Activated naive CD4-positive, alpha-beta T cell treated with anti-CD3 and anti-CD28 coated beads, Interleukin-2, amount 10 ng/mL, durations not matched to agents 7 days and 5 days (primary cell): ENCODE measurements around the gene CEACAM8.

Source experiments
- CTCF ChIA-PET: fragments of 350-600 bp; sonication (Branson Sonifier 250); formaldehyde crosslinking; loops from one replicate; lab custom pipeline; 2021; ENCODE audit warnings: antibody characterized with exemption; lab: Charles Lee
- DNase-seq: peaks from one replicate; pipeline ENCODE4 v3.0.0-alpha.2; 2020
- H3K27ac Mint-ChIP-seq: one replicate; pipeline ENCODE4 v1.8.0; 2021; ENCODE audit warnings: mild to moderate bottlenecking, moderate library complexity, mixed read lengths
- H3K27me3 Mint-ChIP-seq: one replicate; pipeline ENCODE4 v1.8.0; 2021; ENCODE audit warnings: mild to moderate bottlenecking, mixed read lengths
- H3K36me3 Mint-ChIP-seq: one replicate; pipeline ENCODE4 v1.8.0; 2021; ENCODE audit warnings: mixed read lengths
- H3K4me1 Mint-ChIP-seq: one replicate; pipeline ENCODE4 v1.8.0; 2021; ENCODE audit warnings: mixed read lengths
- H3K4me3 Mint-ChIP-seq: one replicate; pipeline ENCODE4 v1.8.0; 2021; ENCODE audit warnings: mild to moderate bottlenecking, moderate library complexity, mixed read lengths
- H3K9me3 Mint-ChIP-seq: one replicate; pipeline ENCODE4 v1.8.0; 2021; ENCODE audit warnings: mixed read lengths

The CEACAM8 gene

GRCh38 chr19:42601811-42602443 lies 7.2 kb upstream of the CEACAM8 start:
- H3K9me3 Mint-ChIP-seq = no peaks in the 10 kb centered on the region
- no peak overlapping the region for H3K4me3 Mint-ChIP-seq
- DNase-seq = peak; percentile 68
- CTCF ChIA-PET = interaction anchor here (0.6 kb wide), 1 partner anchor 90 kb away, joined by 5 read pairs; no protein-coding TSS in a partner anchor
- no peaks in the 10 kb centered on the region for H3K4me1 Mint-ChIP-seq
- H3K27ac Mint-ChIP-seq = no peak overlapping the region
- H3K27me3 Mint-ChIP-seq = peaks cover 24% of the 10 kb centered on the region
- no peaks in the 10 kb centered on the region for H3K36me3 Mint-ChIP-seq

DNA sequence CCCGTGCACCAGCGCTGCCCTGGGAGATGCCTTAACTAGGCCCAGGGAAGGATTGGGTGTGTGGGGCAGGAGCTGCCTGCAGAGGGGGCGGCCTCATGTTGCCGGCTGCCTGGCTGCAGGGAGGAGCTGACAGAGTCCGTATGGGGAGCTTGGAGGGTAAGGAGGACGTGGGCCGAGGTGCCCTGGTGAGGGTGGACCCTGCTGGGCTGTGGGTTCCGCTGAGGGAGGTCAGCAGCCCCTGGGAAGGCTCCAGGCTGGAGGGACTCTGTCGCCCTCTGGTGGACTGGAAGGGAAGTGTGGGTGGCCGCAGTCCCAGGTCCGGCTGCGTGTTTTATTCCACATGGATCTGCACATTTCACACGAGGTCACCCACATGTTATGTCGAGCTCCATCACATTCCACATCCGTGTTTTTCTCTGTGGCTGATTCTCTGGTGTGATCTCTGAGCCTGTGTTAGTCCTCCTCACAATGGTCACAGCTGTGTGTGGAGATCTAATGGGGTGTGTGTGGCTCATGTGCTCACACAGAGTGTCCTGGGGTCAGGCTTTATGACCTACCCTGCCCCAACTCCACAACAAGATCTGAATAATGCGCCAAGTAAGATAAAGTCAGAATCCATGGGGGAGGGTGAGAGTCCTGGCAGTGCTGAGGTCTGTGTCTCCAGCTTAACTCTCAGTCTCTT lies 1.8 kb upstream of the CEACAM8 start:
- CTCF ChIA-PET = interaction anchor here (0.7 to 2.8 kb wide), 16 partner anchors 10 to 158 kb away, joined by 3 to 16 read pairs (median 6); partner anchors contain the start of genes CEACAM1 and CXCL17
- Mint-ChIP-seq H3K9me3 (no peaks in the 10 kb centered on the region), H3K27ac (no peak overlapping the region), H3K4me3 (no peak overlapping the region), H3K36me3 (no peaks in the 10 kb centered on the region), H3K4me1 (no peaks in the 10 kb centered on the region), H3K27me3 (peaks cover 20% of the 10 kb centered on the region)
- peak; percentile 52 for DNase-seq

DNA sequence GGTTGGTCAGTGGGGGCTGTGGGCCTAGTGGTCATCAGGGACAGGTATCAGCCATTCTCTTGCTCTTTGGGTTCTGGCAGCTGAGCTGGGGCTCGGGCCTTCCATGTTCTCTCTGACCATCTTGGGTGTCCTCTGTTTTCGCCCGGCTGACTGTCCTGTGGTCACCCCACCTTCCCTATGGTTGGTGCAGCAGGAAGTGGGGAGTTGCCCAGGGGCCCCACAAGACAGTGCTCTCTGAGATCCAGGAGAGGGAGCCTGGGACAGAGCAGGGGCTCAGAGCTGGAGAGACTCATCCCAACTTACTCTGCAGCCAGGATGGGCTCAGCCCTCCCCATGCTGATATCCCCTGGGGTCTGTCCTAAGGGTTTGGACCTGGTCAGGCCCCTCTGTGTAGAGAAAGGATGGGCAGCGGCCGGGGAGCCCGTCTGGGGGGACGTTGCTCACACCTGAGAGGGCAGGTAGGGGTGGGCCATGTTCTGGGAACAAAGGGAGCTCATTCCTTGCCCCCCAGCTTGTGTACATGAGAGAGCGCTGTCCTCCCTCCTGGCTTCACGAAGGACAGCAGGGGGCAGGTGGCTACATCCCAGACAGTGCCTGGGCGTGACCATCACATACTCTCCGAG lies 937 bp upstream of the CEACAM8 start:
- no peak overlapping the region for H3K27ac Mint-ChIP-seq
- DNase-seq = no peak
- CTCF ChIA-PET = interaction anchor here (1.1 to 2.8 kb wide), 11 partner anchors 13 to 157 kb away, joined by 3 to 16 read pairs (median 10); partner anchors contain the start of gene CEACAM1
- no peaks in the 10 kb centered on the region for H3K36me3 Mint-ChIP-seq
- no peak overlapping the region for H3K4me3 Mint-ChIP-seq
- no peaks in the 10 kb centered on the region for H3K9me3 Mint-ChIP-seq
- peaks cover 20% of the 10 kb centered on the region for H3K27me3 Mint-ChIP-seq
- H3K4me1 Mint-ChIP-seq = no peaks in the 10 kb centered on the region

- Mint-ChIP-seq H3K9me3 (no peaks in the 10 kb centered on the region), H3K27me3 (peaks cover 4% of the 10 kb centered on the region), H3K4me3 (no peak overlapping the region), H3K4me1 (no peaks in the 10 kb centered on the region), H3K36me3 (no peaks in the 10 kb centered on the region), H3K27ac (no peak overlapping the region)
- CTCF ChIA-PET = interaction anchor here (1.5 kb wide), 1 partner anchor 23 kb away, joined by 3 read pairs; no protein-coding TSS in a partner anchor
- DNase-seq = no peak
Measured at GRCh38 chr19:42589792-42590191, 4.9 kb downstream of the CEACAM8 start.

DNA sequence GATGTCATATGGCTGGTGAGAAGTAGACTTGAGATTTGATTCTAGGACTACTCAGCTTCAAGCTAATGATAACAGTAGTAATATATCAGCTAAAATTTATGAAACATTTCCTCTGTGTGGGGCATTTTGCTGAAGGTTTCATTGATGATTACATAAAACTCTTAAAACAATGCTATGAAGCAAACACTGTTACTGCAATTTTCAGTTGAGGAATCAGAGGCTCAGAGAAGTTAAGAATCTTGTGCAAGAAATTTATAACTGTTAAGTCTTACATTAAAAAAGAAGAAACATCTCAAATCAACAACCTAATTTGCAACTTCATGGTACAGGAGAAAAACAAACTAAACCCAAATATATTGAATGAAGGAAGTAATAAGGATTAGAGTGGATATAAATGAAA lies 10.3 kb downstream of the CEACAM8 start:
- Mint-ChIP-seq H3K4me3 (no peak overlapping the region), H3K9me3 (no peaks in the 10 kb centered on the region), H3K4me1 (no peaks in the 10 kb centered on the region), H3K27ac (no peak overlapping the region), H3K27me3 (no peaks in the 10 kb centered on the region), H3K36me3 (no peaks in the 10 kb centered on the region)
- DNase-seq = no peak
- CTCF ChIA-PET = interaction anchor here (1.9 kb wide), 1 partner anchor 22 kb away, joined by 4 read pairs; no protein-coding TSS in a partner anchor

DNA sequence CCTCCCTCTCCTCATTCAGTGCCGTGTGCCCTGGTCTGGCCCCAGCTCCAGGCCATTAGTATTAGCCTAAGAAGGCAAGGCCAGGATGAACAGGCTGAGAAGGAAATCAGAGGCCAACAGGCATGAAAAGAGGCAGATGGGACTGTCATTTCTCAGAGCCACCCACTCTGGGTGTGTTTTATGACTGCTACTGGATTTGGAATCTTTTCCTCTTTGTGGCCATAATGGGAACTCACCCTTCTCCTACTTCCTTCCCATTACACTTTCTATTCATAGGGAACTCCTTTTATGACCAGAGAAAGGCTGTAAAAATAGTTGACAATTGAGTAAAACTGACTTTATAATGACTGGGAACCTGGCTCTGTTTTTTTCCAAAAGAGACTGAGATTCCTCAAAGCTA lies 17.7 kb downstream of the CEACAM8 start:
- Mint-ChIP-seq H3K4me1 (no peaks in the 10 kb centered on the region), H3K27ac (no peak overlapping the region), H3K4me3 (no peak overlapping the region), H3K9me3 (no peaks in the 10 kb centered on the region), H3K27me3 (peaks cover 9% of the 10 kb centered on the region), H3K36me3 (no peaks in the 10 kb centered on the region)
- CTCF ChIA-PET = interaction anchor here (1.2 kb wide), 1 partner anchor 10 kb away, joined by 5 read pairs; no protein-coding TSS in a partner anchor
- no peak for DNase-seq

GRCh38 chr19:42576241-42576640 lies 18.5 kb downstream of the CEACAM8 start:
- H3K36me3 Mint-ChIP-seq = no peaks in the 10 kb centered on the region
- CTCF ChIA-PET = interaction anchor here (1.2 kb wide), 1 partner anchor 9 kb away, joined by 5 read pairs; no protein-coding TSS in a partner anchor
- H3K27me3 Mint-ChIP-seq = peaks cover 9% of the 10 kb centered on the region
- DNase-seq = no peak
- H3K27ac Mint-ChIP-seq = no peak overlapping the region
- H3K9me3 Mint-ChIP-seq = no peaks in the 10 kb centered on the region
- no peak overlapping the region for H3K4me3 Mint-ChIP-seq
- H3K4me1 Mint-ChIP-seq = no peaks in the 10 kb centered on the region

GRCh38 chr19:42573642-42574041 lies 21.1 kb downstream of the CEACAM8 start:
- CTCF ChIA-PET = interaction anchor here (2.9 kb wide), 1 partner anchor 23 kb away, joined by 10 read pairs; no protein-coding TSS in a partner anchor
- no peak for DNase-seq
- Mint-ChIP-seq H3K4me1 (no peaks in the 10 kb centered on the region), H3K36me3 (no peaks in the 10 kb centered on the region), H3K27ac (no peak overlapping the region), H3K4me3 (no peak overlapping the region), H3K9me3 (no peaks in the 10 kb centered on the region), H3K27me3 (peaks cover 6% of the 10 kb centered on the region)

DNA sequence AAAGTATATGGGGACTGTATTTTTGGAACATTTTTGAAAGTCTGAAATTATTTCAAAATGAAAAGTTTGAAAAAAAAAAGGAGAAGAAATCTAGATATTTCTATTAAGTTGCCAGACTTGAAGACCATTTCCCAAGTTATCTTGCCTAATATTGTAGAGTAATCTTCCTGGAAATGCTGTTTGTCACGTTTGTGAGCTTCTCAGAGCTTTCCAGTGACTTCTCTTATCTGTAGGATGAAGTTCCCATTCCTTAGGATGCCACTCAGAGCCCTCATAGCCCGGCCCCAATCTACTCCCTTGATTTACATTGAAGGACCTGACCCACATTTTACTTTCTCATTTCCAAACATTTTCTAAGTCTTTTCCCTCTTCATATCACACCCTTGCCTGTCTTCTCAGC lies 23.6 kb downstream of the CEACAM8 start:
- no peaks in the 10 kb centered on the region for H3K36me3 Mint-ChIP-seq
- H3K27ac Mint-ChIP-seq = no peak overlapping the region
- H3K4me3 Mint-ChIP-seq = no peak overlapping the region
- H3K9me3 Mint-ChIP-seq = no peaks in the 10 kb centered on the region
- no peaks in the 10 kb centered on the region for H3K4me1 Mint-ChIP-seq
- H3K27me3 Mint-ChIP-seq = peaks cover 21% of the 10 kb centered on the region
- CTCF ChIA-PET = no interaction called here
- DNase-seq = no peak

GRCh38 chr19:42569193-42569592 lies 25.5 kb downstream of the CEACAM8 start:
- Mint-ChIP-seq H3K4me1 (no peaks in the 10 kb centered on the region), H3K36me3 (no peaks in the 10 kb centered on the region), H3K9me3 (no peaks in the 10 kb centered on the region), H3K27me3 (peaks cover 24% of the 10 kb centered on the region), H3K27ac (no peak overlapping the region), H3K4me3 (no peak overlapping the region)
- DNase-seq = no peak
- CTCF ChIA-PET = interaction anchor here (1.1 kb wide), 1 partner anchor 131 kb away, joined by 3 read pairs; no protein-coding TSS in a partner anchor

GRCh38 chr19:42568006-42568405 lies 26.7 kb downstream of the CEACAM8 start:
- Mint-ChIP-seq H3K27me3 (peaks cover 27% of the 10 kb centered on the region), H3K27ac (no peak overlapping the region)
- CTCF ChIA-PET = interaction anchor here (1.4 kb wide), 1 partner anchor 29 kb away, joined by 6 read pairs; no protein-coding TSS in a partner anchor

DNA sequence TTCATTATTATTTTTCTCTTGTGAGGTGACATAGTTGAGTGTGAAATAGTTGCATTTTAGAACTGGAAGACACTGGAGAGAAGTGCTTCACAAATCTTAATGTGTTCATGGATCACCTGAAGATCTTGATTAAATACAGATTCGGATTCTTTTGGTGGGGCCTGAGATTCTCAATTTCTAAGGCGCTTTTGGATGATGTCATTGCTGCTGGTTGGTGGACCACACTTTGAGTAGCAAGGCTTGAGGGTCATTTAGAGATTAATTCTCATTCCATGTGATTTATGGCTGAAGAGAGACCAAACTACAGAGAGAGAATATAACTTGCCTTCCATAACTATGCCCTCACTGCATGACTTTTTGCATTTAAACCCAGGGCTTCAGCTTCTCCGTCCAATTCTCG lies 27.2 kb downstream of the CEACAM8 start:
- H3K36me3 Mint-ChIP-seq = no peaks in the 10 kb centered on the region
- no peak for DNase-seq
- H3K4me3 Mint-ChIP-seq = no peak overlapping the region
- H3K27ac Mint-ChIP-seq = no peak overlapping the region
- CTCF ChIA-PET = interaction anchor here (1.3 to 1.4 kb wide), 5 partner anchors 9 to 117 kb away, joined by 3 to 7 read pairs (median 5); partner anchors contain the start of gene CEACAM1
- H3K27me3 Mint-ChIP-seq = peaks cover 27% of the 10 kb centered on the region
- H3K4me1 Mint-ChIP-seq = no peaks in the 10 kb centered on the region
- no peaks in the 10 kb centered on the region for H3K9me3 Mint-ChIP-seq

More at GRCh38 chr19:42568006-42568405, 26.7 kb downstream of the CEACAM8 start:
- no peak for DNase-seq
- no peaks in the 10 kb centered on the region for H3K4me1 Mint-ChIP-seq
- no peaks in the 10 kb centered on the region for H3K36me3 Mint-ChIP-seq
- H3K9me3 Mint-ChIP-seq = no peaks in the 10 kb centered on the region
- no peak overlapping the region for H3K4me3 Mint-ChIP-seq

- CTCF ChIA-PET = interaction anchor here (1.0 to 3.2 kb wide), 3 partner anchors 33 to 114 kb away, joined by 3 to 13 read pairs (median 4); no protein-coding TSS in a partner anchor
- H3K27ac Mint-ChIP-seq = no peak overlapping the region
- peak; percentile 30 for DNase-seq
Measured at GRCh38 chr19:42563352-42564210, 31.1 kb downstream of the CEACAM8 start.

More at GRCh38 chr19:42563352-42564210, 31.1 kb downstream of the CEACAM8 start:
- H3K4me1 Mint-ChIP-seq = no peaks in the 10 kb centered on the region
- no peaks in the 10 kb centered on the region for H3K9me3 Mint-ChIP-seq
- H3K4me3 Mint-ChIP-seq = no peak overlapping the region
- no peaks in the 10 kb centered on the region for H3K36me3 Mint-ChIP-seq
- peaks cover 39% of the 10 kb centered on the region for H3K27me3 Mint-ChIP-seq
